NCI-H82 treated with DMSO at 0.1 percent for 48 hours (cell line): Measurements from ENCODE around the gene TECTB.

Experiments used
- DNase-seq: peaks from one replicate; lab custom pipeline; 2025; ENCODE audit not compliant: unreplicated experiment; lab: John Stamatoyannopoulos, UW

TECTB gene

GRCh38 chr10:112345743-112346142, 62.5 kb downstream of the TECTB start:
- DNase-seq = no peak

GRCh38 chr10:112346774-112347173, 63.6 kb downstream of the TECTB start:
- DNase-seq = no peak

GRCh38 chr10:112347709-112348671, 64.8 kb downstream of the TECTB start:
- no peak for DNase-seq

GRCh38 chr10:112348759-112349158, 65.6 kb downstream of the TECTB start:
- no peak for DNase-seq

- DNase-seq = no peak
Measured at GRCh38 chr10:112349521-112350085, 66.4 kb downstream of the TECTB start.

- DNase-seq = no peak
Measured at GRCh38 chr10:112351146-112351545, 67.9 kb downstream of the TECTB start.

- DNase-seq = no peak
Measured at GRCh38 chr10:112352044-112352443, 68.8 kb downstream of the TECTB start.

- DNase-seq = no peak
Measured at GRCh38 chr10:112353046-112353445, 69.8 kb downstream of the TECTB start.
